ENCODE measurements around the gene STMN1. TPM values are rescaled to one million over a fixed set of nuclear protein-coding genes. Genes with fewer than 3 reads are reported as not detected.
A peak's percentile ranks its signal among the peaks of the same experiment; 100 is the strongest.
"Not testable (repeated sequence)": the region's sequence is repeated elsewhere in the genome, so short reads cannot be mapped to it uniquely, and the experiment has no call there.

Gene STMN1
- 436 TPM for polyA plus RNA-seq (ENCODE audit: insufficient read length)

DNA sequence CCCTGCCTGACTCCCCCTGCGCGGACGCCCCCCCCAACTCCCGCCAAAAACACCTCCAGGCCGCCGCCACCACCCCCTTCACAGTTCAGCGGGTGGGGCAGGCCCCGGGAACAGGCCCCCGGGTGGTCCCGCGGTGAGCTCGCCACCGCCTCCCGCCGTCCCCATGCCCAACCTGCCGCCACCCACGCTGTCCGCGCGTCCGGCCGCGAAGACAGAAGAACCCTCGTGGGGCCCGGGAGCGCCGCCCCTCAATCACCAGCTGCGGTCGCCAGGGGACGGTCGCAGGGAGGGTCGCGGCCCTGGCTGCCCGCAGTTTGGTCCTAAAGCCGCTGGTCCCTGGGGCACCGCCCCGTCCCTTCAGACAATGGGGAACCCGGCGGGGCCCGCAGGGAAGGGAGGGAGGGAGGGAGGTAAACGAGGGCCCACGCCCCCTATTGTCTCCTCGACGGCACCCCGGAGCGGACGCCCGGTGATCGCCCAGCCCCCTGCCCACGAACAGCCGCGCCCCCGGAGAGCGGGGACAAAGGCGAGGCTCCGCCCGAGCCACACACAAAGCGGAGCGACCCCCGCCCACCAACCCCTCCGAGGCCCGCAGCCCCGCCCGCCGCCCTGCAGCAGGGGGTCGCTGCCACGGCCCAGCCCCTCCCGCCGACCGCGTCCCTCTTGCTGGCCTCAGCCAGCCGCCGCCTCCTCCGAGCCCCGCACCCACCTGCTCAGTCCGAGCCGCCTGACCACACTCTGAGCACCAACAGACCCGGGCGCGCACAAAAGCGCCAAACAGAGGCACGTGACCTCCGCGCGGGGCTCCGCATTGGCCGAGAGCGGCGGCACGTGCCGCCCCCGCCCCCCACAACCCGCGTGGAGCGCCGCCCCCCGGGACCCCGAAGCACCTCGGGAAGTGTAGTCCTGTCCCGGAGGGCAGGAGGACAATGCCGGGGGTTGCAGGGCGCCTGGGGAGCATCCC lies at the start of gene STMN1:
Gene STMN1 (minus strand): TSS at position 740 of the 964 bp plus-strand sequence. CDS start 1,743 bp downstream, outside the sequence.
- DNase-seq (ENCODE audit: low read depth), result peak; percentile 77

- no peak for DNase-seq (ENCODE audit: low read depth)
These were observed 49.3 kb upstream of the STMN1 start for GRCh38 chr1:25955553-25955952.

- no peak for DNase-seq (ENCODE audit: low read depth)
These were observed 48.2 kb upstream of the STMN1 start for GRCh38 chr1:25954282-25954938.

- DNase-seq (ENCODE audit: low read depth), result peak; percentile 97
These were observed 46.7 kb upstream of the STMN1 start for GRCh38 chr1:25952841-25953401.

DNA sequence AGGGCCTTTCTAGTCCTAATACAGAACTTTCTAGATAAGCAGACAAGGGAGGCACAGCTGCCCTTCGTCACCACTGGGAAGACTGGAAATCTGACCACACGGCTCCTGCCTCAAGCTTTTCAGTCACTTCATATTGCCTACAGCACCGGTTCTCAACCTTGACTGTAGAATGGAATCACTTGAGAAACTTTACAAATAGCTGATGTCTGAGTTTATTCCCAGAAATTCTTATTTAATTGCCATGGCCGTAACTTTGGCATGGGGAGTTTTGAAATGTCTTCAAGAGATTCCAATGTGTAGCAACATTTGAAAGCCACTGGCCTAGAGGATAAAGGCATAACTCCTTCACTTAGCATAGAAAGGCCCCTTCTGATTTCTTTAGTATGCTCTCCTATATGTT lies 42.4 kb upstream of the STMN1 start:
- DNase-seq (ENCODE audit: low read depth), result no peak

DNA sequence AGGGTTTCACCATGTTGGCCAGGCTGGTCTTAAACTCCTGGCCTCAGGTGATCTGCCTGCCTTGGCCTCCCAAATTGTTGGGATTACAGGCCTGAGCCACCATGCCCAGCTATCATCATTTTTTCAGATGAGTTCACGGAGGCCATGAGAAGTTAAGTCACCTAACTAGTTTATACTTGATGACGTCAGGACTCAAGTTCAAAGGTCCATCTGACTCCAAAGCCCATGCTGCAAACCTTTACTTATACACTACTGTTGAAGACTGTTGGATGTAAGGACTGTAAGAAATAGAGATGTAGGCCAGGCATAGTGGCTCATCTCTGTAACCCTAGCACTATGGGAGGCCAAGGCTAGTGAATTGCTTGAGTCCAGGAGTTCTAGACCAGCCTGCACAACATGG lies 40.8 kb upstream of the STMN1 start:
- DNase-seq (ENCODE audit: low read depth), result no peak

DNA sequence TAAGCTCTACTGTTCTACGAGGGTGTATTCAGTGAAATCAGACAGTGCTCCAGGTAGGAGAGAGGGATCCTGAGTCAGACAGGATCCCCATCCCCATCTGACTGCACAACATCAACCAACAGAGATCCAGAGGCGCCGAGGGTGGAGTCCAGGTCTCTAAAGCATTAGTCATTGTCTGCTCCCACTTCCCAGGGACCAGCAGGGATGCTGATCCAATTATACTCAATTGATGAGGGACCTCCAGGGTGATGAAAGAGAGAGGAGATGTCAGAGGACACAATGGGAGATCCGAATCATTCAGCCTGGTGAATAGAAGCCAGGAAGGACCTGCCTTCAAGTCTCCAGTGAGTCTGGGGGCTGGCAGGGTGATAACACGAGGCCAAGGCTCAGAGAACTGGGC lies 39.5 kb upstream of the STMN1 start:
- DNase-seq (ENCODE audit: low read depth), result no peak

- no peak for DNase-seq (ENCODE audit: low read depth)
These were observed 38.8 kb upstream of the STMN1 start for GRCh38 chr1:25944986-25945385.

DNA sequence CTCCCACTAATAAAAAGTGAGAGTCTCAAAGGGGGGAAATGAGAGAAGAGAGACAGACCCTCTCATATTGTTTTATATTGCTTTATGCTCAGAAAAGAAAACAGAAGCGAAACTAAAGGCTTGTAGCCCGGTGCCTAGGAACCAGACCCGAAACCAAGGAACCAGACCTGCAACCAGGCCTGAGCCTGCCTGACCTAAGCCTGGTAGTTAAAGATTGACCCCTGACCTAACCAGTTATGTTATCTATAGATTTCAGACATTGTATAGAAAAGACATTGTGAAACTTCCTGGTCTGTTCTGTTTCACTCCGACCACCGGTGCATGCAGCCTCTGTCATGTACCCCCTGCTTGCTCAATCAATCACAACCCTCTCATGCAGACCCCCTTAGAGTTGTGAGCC lies 37.3 kb upstream of the STMN1 start:
- not testable (repeated sequence) for DNase-seq (ENCODE audit: low read depth)

GRCh38 chr1:25936947-25937346 lies 30.7 kb upstream of the STMN1 start:
- DNase-seq (ENCODE audit: low read depth), result no peak

GRCh38 chr1:25933479-25934365 lies 27.5 kb upstream of the STMN1 start:
- no peak for DNase-seq (ENCODE audit: low read depth)

DNA sequence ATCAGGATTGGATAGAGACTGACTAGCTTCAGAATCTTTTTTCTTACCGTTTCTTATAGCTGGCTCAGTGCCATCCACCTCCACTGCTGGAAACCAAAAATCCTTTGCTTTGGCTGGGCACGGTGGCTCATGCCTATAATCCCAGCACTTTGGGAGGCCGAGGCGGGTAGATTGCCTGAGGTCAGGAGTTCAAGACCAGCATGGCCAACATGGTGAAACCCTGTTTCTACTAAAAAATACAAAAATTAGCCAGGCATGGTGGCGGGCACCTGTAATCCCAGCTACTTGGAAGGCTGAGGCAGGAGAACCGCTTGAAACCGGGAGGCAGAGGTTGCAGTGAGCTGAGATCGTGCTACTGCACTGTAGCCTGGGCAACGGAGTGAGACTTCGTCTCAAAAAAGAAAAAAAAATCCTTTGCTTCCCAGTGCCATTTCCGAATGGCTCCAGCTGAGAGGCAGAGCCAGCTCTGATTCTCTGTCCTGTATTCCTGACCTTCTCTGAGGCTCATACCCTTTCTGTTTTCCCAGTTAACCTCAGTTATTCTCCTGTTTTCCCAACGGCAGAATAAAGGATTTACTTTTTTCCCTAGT lies 26.7 kb upstream of the STMN1 start:
- DNase-seq (ENCODE audit: low read depth), result not testable (repeated sequence)

- no peak for DNase-seq (ENCODE audit: low read depth)
These were observed 26.1 kb upstream of the STMN1 start for GRCh38 chr1:25932321-25932720.

- DNase-seq (ENCODE audit: low read depth), result no peak
These were observed 22.8 kb upstream of the STMN1 start for GRCh38 chr1:25929016-25929415.

- DNase-seq (ENCODE audit: low read depth), result no peak
These were observed 21.5 kb upstream of the STMN1 start for GRCh38 chr1:25927521-25928265.

- DNase-seq (ENCODE audit: low read depth), result no peak
These were observed 20.7 kb upstream of the STMN1 start for GRCh38 chr1:25926731-25927496.

GRCh38 chr1:25924454-25924853 lies 18.2 kb upstream of the STMN1 start:
- no peak for DNase-seq (ENCODE audit: low read depth)

DNA sequence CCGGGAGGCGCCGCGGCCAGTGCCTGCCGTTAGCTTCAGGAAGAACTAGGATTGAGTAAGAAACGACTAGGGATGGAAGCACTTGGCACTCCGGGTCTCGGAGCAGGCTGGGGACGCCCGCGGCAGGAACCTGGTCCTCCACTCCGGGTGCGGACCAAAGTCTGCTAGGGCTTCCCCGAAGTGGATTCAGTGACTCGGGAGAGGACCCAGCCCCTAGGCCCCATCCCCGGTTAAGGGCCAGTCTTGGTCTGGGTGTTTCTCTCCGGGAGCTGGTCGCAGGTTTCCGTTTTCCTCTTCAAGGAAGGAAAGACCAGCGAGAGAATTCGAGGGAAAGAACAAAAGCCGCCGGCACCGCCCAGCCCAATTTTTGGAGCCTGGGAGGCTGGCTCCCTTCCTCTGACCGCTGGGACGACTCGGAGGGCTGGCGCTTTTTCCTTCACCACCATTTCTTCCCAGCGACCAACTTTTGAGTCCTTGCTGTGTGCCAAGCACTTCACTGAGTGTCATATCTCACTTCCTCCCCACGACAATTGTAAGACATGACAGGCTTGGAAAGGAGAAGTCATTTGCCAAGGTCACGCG lies 16.8 kb upstream of the STMN1 start:
- DNase-seq (ENCODE audit: low read depth), result no peak

Measured in forelimb muscle (tissue), 1 donor.